OCI-LY3 (cell line): ENCODE results near the gene DNAJC6.

Source experiments
- H2AFZ ChIP-seq: fragments of 200-600, 300-600 bp; shearing (Covaris generic); 2 replicates; pipeline ENCODE4 v1.6.0; 2014; ENCODE audit warnings: antibody characterized with exemption, low read depth, low read length
- H3K27ac ChIP-seq: fragments of 200-600, 300-600 bp; sonication (generic); 2 replicates; pipeline ENCODE4 v1.5.1; 2014; ENCODE audit warnings: mild to moderate bottlenecking, low read length, moderate library complexity, mixed read lengths
- H3K27me3 ChIP-seq: fragments of 200-600, 300-600 bp; sonication (generic); 2 replicates; pipeline ENCODE4 v1.6.1; 2014; ENCODE audit warnings: low read depth, low read length, mixed read lengths
- H3K36me3 ChIP-seq: fragments of 200-600, 300-600 bp; sonication (generic); replicated peaks from 2 replicates; pipeline ENCODE3; 2014; ENCODE audit warnings: low read depth, low read length, mixed read lengths
- H3K4me1 ChIP-seq: fragments of 300-600, 200-600 bp; sonication (generic); 2 replicates; pipeline ENCODE4 v1.6.1; 2014; ENCODE audit warnings: low read length, mixed read lengths
- H3K4me2 ChIP-seq: fragments of 200-600, 300-600 bp; sonication (generic); 2 replicates; pipeline ENCODE4 v1.6.1; 2014; ENCODE audit warnings: low read length, mixed read lengths
- H3K4me3 ChIP-seq: fragments of 300-600, 200-600 bp; sonication (generic); 2 replicates; pipeline ENCODE4 v1.5.1; 2014; ENCODE audit warnings: antibody characterized with exemption, mild to moderate bottlenecking, low read length, moderate library complexity
- H3K79me2 ChIP-seq: fragments of 300-600, 200-600 bp; shearing (Covaris generic); 2 replicates; pipeline ENCODE4 v1.6.1; 2014; ENCODE audit warnings: mild to moderate bottlenecking, low read length, mixed read lengths
- H3K9ac ChIP-seq: fragments of 300-600, 200-600 bp; shearing (Covaris generic); 2 replicates; pipeline ENCODE4 v1.6.0; 2014; ENCODE audit warnings: mild to moderate bottlenecking, low read length, moderate library complexity
- H3K9me3 ChIP-seq: fragments of 200-600, 300-600 bp; shearing (Covaris generic); 2 replicates; pipeline ENCODE4 v1.6.1; 2014; ENCODE audit warnings: low read length, mixed read lengths; ENCODE audit not compliant: insufficient read depth
- H4K20me1 ChIP-seq: fragments of 200-600, 300-600 bp; sonication (generic); 2 replicates; pipeline ENCODE4 v1.6.1; 2016; ENCODE audit warnings: low read length, mixed read lengths; ENCODE audit not compliant: insufficient read depth
- CTCF ChIP-seq: fragments of 200-600, 300-600 bp; sonication (generic); IDR thresholded peaks from 2 replicates; pipeline ENCODE4 v1.5.1; 2014; ENCODE audit warnings: antibody characterized with exemption, low read length, low read depth
- EZH2phosphoT487 ChIP-seq: fragments of 200-600 bp; shearing (Covaris generic); IDR thresholded peaks from 2 replicates; pipeline ENCODE4 v1.6.1; 2018; ENCODE audit warnings: antibody characterized with exemption, mixed run types, low read depth

The DNAJC6 gene

GRCh38 chr1:65437616-65438015, 128.3 kb downstream of the DNAJC6 start:
- Histone ChIP-seq H3K79me2 (no peaks in the 10 kb centered on the region), H3K27me3 (no peaks in the 10 kb centered on the region), H3K4me1 (0 out of 2 replicates have a peak, but pooled peaks cover 3% of the 10 kb centered on the region), H3K9me3 (no peaks in the 10 kb centered on the region), H3K27ac (no peak overlapping the region), H3K36me3 (no peaks in the 10 kb centered on the region), H4K20me1 (no peaks in the 10 kb centered on the region), H3K9ac (no peak overlapping the region), H3K4me2 (no peak overlapping the region), H2AFZ (no peak overlapping the region), H3K4me3 (no peak overlapping the region)
- TF ChIP-seq CTCF (no peak), EZH2phosphoT487 (no peak)

- no peaks in the 10 kb centered on the region for H3K9me3 ChIP-seq
- no peak for TF ChIP-seq CTCF
- no peak for TF ChIP-seq EZH2phosphoT487
- H4K20me1 ChIP-seq, result no peaks in the 10 kb centered on the region
- 0 out of 2 replicates have a peak, but pooled peaks cover 3% of the 10 kb centered on the region for H3K4me1 ChIP-seq
- H3K4me2 ChIP-seq, result no peak overlapping the region
- no peak overlapping the region for H2AFZ ChIP-seq
- H3K36me3 ChIP-seq, result no peaks in the 10 kb centered on the region
- H3K27ac ChIP-seq, result no peak overlapping the region
- no peaks in the 10 kb centered on the region for H3K27me3 ChIP-seq
- H3K9ac ChIP-seq, result no peak overlapping the region
- H3K79me2 ChIP-seq, result no peaks in the 10 kb centered on the region
- no peak overlapping the region for H3K4me3 ChIP-seq
Observed at GRCh38 chr1:65440322-65440900, 131.1 kb downstream of the DNAJC6 start.

GRCh38 chr1:65440915-65441314, 131.6 kb downstream of the DNAJC6 start:
- H3K4me2 ChIP-seq, result no peak overlapping the region
- no peaks in the 10 kb centered on the region for H3K9me3 ChIP-seq
- no peaks in the 10 kb centered on the region for H3K79me2 ChIP-seq
- no peak overlapping the region for H3K27ac ChIP-seq
- no peaks in the 10 kb centered on the region for H3K36me3 ChIP-seq
- H3K9ac ChIP-seq, result no peak overlapping the region
- H2AFZ ChIP-seq, result no peak overlapping the region
- H3K27me3 ChIP-seq, result no peaks in the 10 kb centered on the region
- H4K20me1 ChIP-seq, result no peaks in the 10 kb centered on the region
- H3K4me1 ChIP-seq, result 0 out of 2 replicates have a peak, but pooled peaks cover 3% of the 10 kb centered on the region
- no peak overlapping the region for H3K4me3 ChIP-seq
- no peak for TF ChIP-seq EZH2phosphoT487
- TF ChIP-seq CTCF, result no peak

- Histone ChIP-seq H3K9ac (no peak overlapping the region), H3K27ac (no peak overlapping the region), H3K4me1 (0 out of 2 replicates have a peak, but pooled peaks cover 3% of the 10 kb centered on the region), H3K36me3 (no peaks in the 10 kb centered on the region), H3K27me3 (no peaks in the 10 kb centered on the region), H2AFZ (no peak overlapping the region), H3K4me2 (no peak overlapping the region), H3K9me3 (no peaks in the 10 kb centered on the region), H4K20me1 (no peaks in the 10 kb centered on the region), H3K4me3 (no peak overlapping the region), H3K79me2 (no peaks in the 10 kb centered on the region)
- TF ChIP-seq CTCF, result no peak
Observed at GRCh38 chr1:65441464-65441863, 132.1 kb downstream of the DNAJC6 start.
